OCI-LY1 (cell line): ENCODE data around the gene CCDC59.
A peak's percentile ranks its signal among the peaks of the same experiment; 100 is the strongest.

Experiments used
- H2AFZ ChIP-seq: fragments of 200-600 bp; sonication (generic), shearing (Covaris generic); 2 replicates; pipeline ENCODE4 v1.6.0; 2014; ENCODE audit warnings: antibody characterized with exemption, mild to moderate bottlenecking, low read length
- H3F3A ChIP-seq: fragments of 200-600 bp; sonication (generic), shearing (Covaris generic); 2 replicates; pipeline ENCODE4 v1.6.0; 2014; ENCODE audit warnings: mild to moderate bottlenecking, antibody characterized with exemption, low read length, moderate library complexity; ENCODE audit not compliant: insufficient read depth
- H3K27ac ChIP-seq: fragments of 200-600 bp; sonication (generic); 2 replicates; pipeline ENCODE4 v1.5.1; 2014; ENCODE audit warnings: low read length, mixed run types, mild to moderate bottlenecking, low read depth; ENCODE audit not compliant: poor library complexity, severe bottlenecking
- H3K27me3 ChIP-seq: fragments of 200-600 bp; sonication (generic); 2 replicates; pipeline ENCODE4 v1.6.0; 2014; ENCODE audit warnings: antibody characterized with exemption, mild to moderate bottlenecking, low read length, moderate library complexity; ENCODE audit not compliant: insufficient read depth
- H3K36me3 ChIP-seq: fragments of 200-600 bp; sonication (generic); 2 replicates; pipeline ENCODE4 v1.6.1; 2014; ENCODE audit warnings: mild to moderate bottlenecking, antibody characterized with exemption, low read length, moderate library complexity, mixed read lengths; ENCODE audit not compliant: insufficient read depth
- H3K4me1 ChIP-seq: fragments of 200-600 bp; sonication (generic); 2 replicates; pipeline ENCODE4 v1.5.1; 2014; ENCODE audit warnings: mild to moderate bottlenecking, low read length, moderate library complexity; ENCODE audit not compliant: insufficient read depth, severe bottlenecking
- H3K4me2 ChIP-seq: fragments of 200-600 bp; sonication (generic), shearing (Covaris generic); 2 replicates; pipeline ENCODE4 v1.6.1; 2014; ENCODE audit warnings: low read length
- H3K4me3 ChIP-seq: fragments of 200-600 bp; sonication (generic); 2 replicates; pipeline ENCODE4 v1.5.1; 2014; ENCODE audit warnings: low read length, low read depth, mild to moderate bottlenecking, mixed read lengths; ENCODE audit not compliant: poor library complexity, severe bottlenecking
- H3K79me2 ChIP-seq: fragments of 200-600 bp; shearing (Covaris generic); 2 replicates; pipeline ENCODE4 v1.6.1; 2016; ENCODE audit warnings: mixed run types, low read length, mixed read lengths; ENCODE audit not compliant: insufficient read depth
- H3K9ac ChIP-seq: fragments of 200-600 bp; sonication (generic), shearing (Covaris generic); 2 replicates; pipeline ENCODE4 v1.6.1; 2014; ENCODE audit warnings: mild to moderate bottlenecking, low read length, mixed read lengths
- H3K9me2 ChIP-seq: fragments of 200-600 bp; sonication (generic), shearing (Covaris generic); 2 replicates; pipeline ENCODE4 v1.6.1; 2014; ENCODE audit warnings: low read depth, mild to moderate bottlenecking, low read length, mixed read lengths
- H3K9me3 ChIP-seq: fragments of 200-600 bp; shearing (Covaris generic); 2 replicates; pipeline ENCODE4 v1.6.1; 2014; ENCODE audit warnings: low read length, mixed read lengths
- H4K20me1 ChIP-seq: fragments of 200-600 bp; sonication (generic), shearing (Covaris generic); 2 replicates; pipeline ENCODE4 v1.6.0; 2016; ENCODE audit warnings: mild to moderate bottlenecking, low read length; ENCODE audit not compliant: insufficient read depth
- EZH2 ChIP-seq: fragments of 200-600 bp; sonication (generic), shearing (Covaris generic); IDR thresholded peaks from 2 replicates; pipeline ENCODE4 v1.8.0; 2017; ENCODE audit warnings: borderline replicate concordance, mixed run types, mild to moderate bottlenecking, antibody characterized with exemption, low read length, moderate library complexity, mixed read lengths
- TF ChIP-seq, protein P1 (sequence below): fragments of 200-600 bp; sonication (generic), shearing (Covaris generic); IDR thresholded peaks from 2 replicates; pipeline ENCODE4 v1.5.1; 2017; ENCODE audit warnings: mild to moderate bottlenecking, antibody characterized with exemption, low read length, moderate library complexity, mixed read lengths

CCDC59 gene

DNA sequence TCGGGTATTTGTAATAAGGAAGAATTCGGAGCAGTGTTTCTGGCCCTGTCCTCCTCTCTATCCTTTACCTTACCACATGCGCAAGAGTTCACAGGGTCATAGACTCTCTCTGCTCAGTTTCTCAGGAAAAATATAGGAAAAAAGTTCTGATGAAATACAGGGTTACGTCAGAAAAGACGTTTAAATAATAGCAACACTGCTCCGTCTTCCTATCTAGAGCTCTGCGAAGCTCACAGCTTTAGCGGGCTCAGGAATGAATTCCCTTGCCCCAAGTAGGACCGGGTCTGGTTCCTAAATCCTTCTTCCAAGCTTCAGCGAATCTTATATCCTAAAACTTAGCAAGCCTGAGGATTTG is 365 bp downstream of the CCDC59 start:
- H3K4me3 ChIP-seq: peak overlapping the region; percentile 81
- H3F3A ChIP-seq: no peaks in the 10 kb centered on the region
- peak overlapping the region; percentile 4 for H3K27ac ChIP-seq
- H3K36me3 ChIP-seq: peaks cover 35% of the 10 kb centered on the region
- no peaks in the 10 kb centered on the region for H3K9me3 ChIP-seq
- H3K79me2 ChIP-seq: peaks cover 20% of the 10 kb centered on the region
- peak overlapping the region; percentile 91 for H3K9ac ChIP-seq
- no peaks in the 10 kb centered on the region for H3K27me3 ChIP-seq
- H3K4me1 ChIP-seq: peaks cover 24% of the 10 kb centered on the region
- H3K4me2 ChIP-seq: peak overlapping the region; percentile 94
- no peak for TF ChIP-seq EZH2
- TF ChIP-seq, protein P1, sequence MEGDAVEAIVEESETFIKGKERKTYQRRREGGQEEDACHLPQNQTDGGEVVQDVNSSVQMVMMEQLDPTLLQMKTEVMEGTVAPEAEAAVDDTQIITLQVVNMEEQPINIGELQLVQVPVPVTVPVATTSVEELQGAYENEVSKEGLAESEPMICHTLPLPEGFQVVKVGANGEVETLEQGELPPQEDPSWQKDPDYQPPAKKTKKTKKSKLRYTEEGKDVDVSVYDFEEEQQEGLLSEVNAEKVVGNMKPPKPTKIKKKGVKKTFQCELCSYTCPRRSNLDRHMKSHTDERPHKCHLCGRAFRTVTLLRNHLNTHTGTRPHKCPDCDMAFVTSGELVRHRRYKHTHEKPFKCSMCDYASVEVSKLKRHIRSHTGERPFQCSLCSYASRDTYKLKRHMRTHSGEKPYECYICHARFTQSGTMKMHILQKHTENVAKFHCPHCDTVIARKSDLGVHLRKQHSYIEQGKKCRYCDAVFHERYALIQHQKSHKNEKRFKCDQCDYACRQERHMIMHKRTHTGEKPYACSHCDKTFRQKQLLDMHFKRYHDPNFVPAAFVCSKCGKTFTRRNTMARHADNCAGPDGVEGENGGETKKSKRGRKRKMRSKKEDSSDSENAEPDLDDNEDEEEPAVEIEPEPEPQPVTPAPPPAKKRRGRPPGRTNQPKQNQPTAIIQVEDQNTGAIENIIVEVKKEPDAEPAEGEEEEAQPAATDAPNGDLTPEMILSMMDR: no peak
- H4K20me1 ChIP-seq: no peaks in the 10 kb centered on the region
- H2AFZ ChIP-seq: no peak overlapping the region
- H3K9me2 ChIP-seq: no peaks in the 10 kb centered on the region

DNA sequence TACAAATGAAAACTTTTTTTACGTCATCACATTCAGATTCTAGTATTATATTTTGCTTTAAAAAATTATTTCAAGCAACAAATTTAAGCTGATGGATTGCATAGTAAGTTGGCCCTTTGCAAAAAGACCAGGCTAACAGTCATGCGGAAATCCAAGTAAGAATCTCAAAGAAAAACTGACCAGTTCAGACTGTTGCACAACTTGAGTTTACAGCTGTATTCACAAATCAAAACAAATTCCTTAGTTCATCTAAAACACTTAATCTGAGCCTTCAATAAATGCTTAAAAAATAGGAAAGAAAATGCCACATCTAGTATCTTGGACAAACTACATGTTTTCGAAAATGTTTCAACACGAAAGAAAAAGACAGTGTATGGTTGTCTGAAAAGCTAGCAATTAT is 847 bp downstream of the CCDC59 start:
- H4K20me1 ChIP-seq: no peaks in the 10 kb centered on the region
- peak overlapping the region; percentile 94 for H3K4me2 ChIP-seq
- H3K79me2 ChIP-seq: peaks cover 20% of the 10 kb centered on the region
- peaks cover 40% of the 10 kb centered on the region for H3K36me3 ChIP-seq
- H3K27ac ChIP-seq: no peak overlapping the region
- TF ChIP-seq, protein P1: no peak
- no peak for TF ChIP-seq EZH2
- H3F3A ChIP-seq: no peaks in the 10 kb centered on the region
- peak overlapping the region; percentile 91 for H3K9ac ChIP-seq
- no peak overlapping the region for H2AFZ ChIP-seq
- peaks cover 24% of the 10 kb centered on the region for H3K4me1 ChIP-seq
- no peaks in the 10 kb centered on the region for H3K9me3 ChIP-seq
- H3K27me3 ChIP-seq: no peaks in the 10 kb centered on the region
- H3K4me3 ChIP-seq: peak overlapping the region; percentile 81
- no peaks in the 10 kb centered on the region for H3K9me2 ChIP-seq

DNA sequence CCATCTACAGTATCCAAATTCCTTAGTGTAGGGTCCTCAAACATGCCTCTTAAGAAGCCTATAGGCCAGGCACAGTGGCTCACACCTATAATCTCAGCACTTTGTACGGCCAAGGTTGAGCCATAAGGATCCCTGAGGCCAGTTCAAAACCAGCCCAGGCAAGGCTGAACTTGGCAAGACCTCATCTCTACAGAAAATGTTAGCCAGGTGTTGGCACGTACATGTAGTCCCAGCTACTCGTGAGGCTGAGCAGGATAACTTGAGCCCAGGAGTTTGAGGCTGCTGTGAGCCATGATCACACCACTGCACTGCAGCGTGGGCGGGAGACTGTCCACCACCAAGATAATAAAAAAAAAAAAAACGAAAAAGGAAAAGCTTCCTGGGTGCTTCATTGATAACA is 6.8 kb downstream of the CCDC59 start:
- no peak overlapping the region for H3K4me2 ChIP-seq
- peaks cover 2% of the 10 kb centered on the region for H3K4me1 ChIP-seq
- H3F3A ChIP-seq: no peaks in the 10 kb centered on the region
- H3K9me3 ChIP-seq: no peaks in the 10 kb centered on the region
- no peak for TF ChIP-seq EZH2
- TF ChIP-seq, protein P1: no peak
- H3K27me3 ChIP-seq: no peaks in the 10 kb centered on the region
- H3K9ac ChIP-seq: no peak overlapping the region
- no peaks in the 10 kb centered on the region for H4K20me1 ChIP-seq
- peaks cover 2% of the 10 kb centered on the region for H3K79me2 ChIP-seq
- no peaks in the 10 kb centered on the region for H3K9me2 ChIP-seq
- H2AFZ ChIP-seq: no peak overlapping the region
- no peak overlapping the region for H3K27ac ChIP-seq
- H3K4me3 ChIP-seq: no peak overlapping the region
- H3K36me3 ChIP-seq: peaks cover 49% of the 10 kb centered on the region
